Colonic mucosa (tissue), 4 donors: ENCODE data around the gene ITPR2. TPM values are rescaled to one million over a fixed set of nuclear protein-coding genes. Genes with fewer than 3 reads are reported as not detected.

Experiments
- DNase-seq: peaks from one replicate; pipeline ENCODE4 v3.0.0-alpha.2; 2020
- H3K27ac ChIP-seq: fragments of 200-600 bp; one replicate; pipeline ENCODE4 v1.8.0; 2021
- H3K27me3 ChIP-seq: fragments of 200-600 bp; one replicate; pipeline ENCODE4 v1.8.0; 2021
- H3K36me3 ChIP-seq: fragments of 200-600 bp; one replicate; pipeline ENCODE4 v1.8.0; 2021
- H3K4me1 ChIP-seq: fragments of 200-600 bp; one replicate; pipeline ENCODE4 v1.8.0; 2021; ENCODE audit warnings: mild to moderate bottlenecking
- H3K4me3 ChIP-seq: fragments of 200-600 bp; one replicate; pipeline ENCODE4 v1.8.0; 2021
- H3K9ac ChIP-seq, 2 donors: one replicate each; pipeline ENCODE4 v1.7.0; 2013; ENCODE audit warnings: control low read depth in 2 of 2, low read depth in 2 of 2, low read length in 2 of 2
- H3K9me3 ChIP-seq: fragments of 200-600 bp; one replicate; pipeline ENCODE4 v1.8.0; 2021
- CTCF ChIP-seq: fragments of 200-600 bp; IDR thresholded peaks from one replicate; pipeline ENCODE4 v1.8.0; 2022; ENCODE audit warnings: antibody characterized with exemption, mild to moderate bottlenecking
- intact Hi-C: fragments of 100-400 bp; cut with DNase I; formaldehyde crosslinking; loops from one replicate; pipeline ENCODE4 v1.14.1; 2022
- total RNA-seq, 2 donors: library from RNA; stranded (reverse); fragmentation: NEBNext Ultra II Directional in 1 of 2; extraction: Animal tissue kit (Norgen Biotek cat#: 25700) in 1 of 2; gene quantifications; one replicate each; pipeline ENCODE4 v1.2.1, GENCODE V29; 2021
- donor health status: healthy.
- donor health status: DM: no; HTN: no; CAD: no.
- donor health status: DM: no; HTN: no; CAD: no.

Gene ITPR2
- total RNA-seq, 2 donors from 2014 or later, result 15.9 to 39.3 TPM

GRCh38 chr12:26401874-26402273 lies 431.1 kb downstream of the ITPR2 start:
- H3K27me3 ChIP-seq, result no peaks in the 10 kb centered on the region
- H3K9me3 ChIP-seq, result no peaks in the 10 kb centered on the region
- no peak for DNase-seq
- H3K4me3 ChIP-seq, result no peak overlapping the region
- no peak for TF ChIP-seq CTCF
- no peak overlapping the region for H3K27ac ChIP-seq
- H3K36me3 ChIP-seq, result no peaks in the 10 kb centered on the region
- H3K9ac ChIP-seq, result no peak overlapping the region
- intact Hi-C loops, result loop anchor here (5.0 kb wide), 1 partner anchor 285 kb away; no protein-coding TSS in a partner anchor
- H3K4me1 ChIP-seq, result no peaks in the 10 kb centered on the region

- no peaks in the 10 kb centered on the region for H3K9me3 ChIP-seq
- TF ChIP-seq CTCF, result no peak
- H3K27ac ChIP-seq, result no peak overlapping the region
- H3K9ac ChIP-seq, result no peak overlapping the region
- no peaks in the 10 kb centered on the region for H3K27me3 ChIP-seq
- intact Hi-C loops, result loop anchor here (5.0 kb wide), 1 partner anchor 283 kb away; no protein-coding TSS in a partner anchor
- DNase-seq, result no peak
- H3K4me3 ChIP-seq, result no peak overlapping the region
- no peaks in the 10 kb centered on the region for H3K36me3 ChIP-seq
- no peaks in the 10 kb centered on the region for H3K4me1 ChIP-seq
These were observed 432.4 kb downstream of the ITPR2 start for GRCh38 chr12:26400627-26401026.

- H3K4me3 ChIP-seq, result no peak overlapping the region
- no peaks in the 10 kb centered on the region for H3K27me3 ChIP-seq
- no peak for DNase-seq
- no peak overlapping the region for H3K9ac ChIP-seq
- no peaks in the 10 kb centered on the region for H3K4me1 ChIP-seq
- H3K36me3 ChIP-seq, result no peaks in the 10 kb centered on the region
- H3K9me3 ChIP-seq, result no peaks in the 10 kb centered on the region
- TF ChIP-seq CTCF, result no peak
- H3K27ac ChIP-seq, result no peak overlapping the region
- intact Hi-C loops, result no loop called here
These were observed 433.6 kb downstream of the ITPR2 start for GRCh38 chr12:26399381-26399780.

GRCh38 chr12:26396402-26396801 lies 436.6 kb downstream of the ITPR2 start:
- no peak for TF ChIP-seq CTCF

GRCh38 chr12:26389343-26389742 lies 443.7 kb downstream of the ITPR2 start:
- Histone ChIP-seq H3K27me3 (no peaks in the 10 kb centered on the region), H3K9ac (no peak overlapping the region), H3K36me3 (no peaks in the 10 kb centered on the region), H3K4me1 (no peaks in the 10 kb centered on the region), H3K4me3 (no peak overlapping the region), H3K9me3 (no peaks in the 10 kb centered on the region), H3K27ac (no peak overlapping the region)
- intact Hi-C loops, result no loop called here
- DNase-seq, result no peak
- no peak for TF ChIP-seq CTCF

More at GRCh38 chr12:26396402-26396801, 436.6 kb downstream of the ITPR2 start:
- no peaks in the 10 kb centered on the region for H3K4me1 ChIP-seq
- no peaks in the 10 kb centered on the region for H3K9me3 ChIP-seq
- H3K27ac ChIP-seq, result no peak overlapping the region
- H3K9ac ChIP-seq, result no peak overlapping the region
- intact Hi-C loops, result no loop called here
- no peak overlapping the region for H3K4me3 ChIP-seq
- H3K27me3 ChIP-seq, result no peaks in the 10 kb centered on the region
- no peaks in the 10 kb centered on the region for H3K36me3 ChIP-seq
- DNase-seq, result no peak
